ENCODE results near the gene LTBP2.

Gene LTBP2

DNA sequence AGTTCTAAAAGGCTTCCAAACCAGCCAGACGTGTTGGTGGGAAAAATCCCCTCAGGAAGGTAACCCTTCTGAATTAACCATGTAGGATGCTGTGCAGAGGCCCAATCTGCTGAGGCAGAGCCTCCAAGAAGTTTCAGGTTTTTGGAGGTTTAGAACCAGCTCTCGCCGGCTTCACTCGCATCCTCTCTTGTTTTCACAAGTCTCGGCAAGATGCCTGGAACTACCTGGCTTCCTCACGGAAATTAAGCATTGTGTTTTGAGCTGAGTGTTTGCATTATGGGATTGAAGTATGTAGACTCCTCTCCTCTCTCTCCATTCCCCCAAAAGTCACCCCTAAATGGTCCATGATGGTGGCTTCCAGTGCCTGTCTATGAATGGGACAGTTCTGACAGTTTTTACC is 20.6 kb downstream of the LTBP2 start:
- DNase-seq (ENCODE audit: low read depth in 2 of 2): no peak

DNA sequence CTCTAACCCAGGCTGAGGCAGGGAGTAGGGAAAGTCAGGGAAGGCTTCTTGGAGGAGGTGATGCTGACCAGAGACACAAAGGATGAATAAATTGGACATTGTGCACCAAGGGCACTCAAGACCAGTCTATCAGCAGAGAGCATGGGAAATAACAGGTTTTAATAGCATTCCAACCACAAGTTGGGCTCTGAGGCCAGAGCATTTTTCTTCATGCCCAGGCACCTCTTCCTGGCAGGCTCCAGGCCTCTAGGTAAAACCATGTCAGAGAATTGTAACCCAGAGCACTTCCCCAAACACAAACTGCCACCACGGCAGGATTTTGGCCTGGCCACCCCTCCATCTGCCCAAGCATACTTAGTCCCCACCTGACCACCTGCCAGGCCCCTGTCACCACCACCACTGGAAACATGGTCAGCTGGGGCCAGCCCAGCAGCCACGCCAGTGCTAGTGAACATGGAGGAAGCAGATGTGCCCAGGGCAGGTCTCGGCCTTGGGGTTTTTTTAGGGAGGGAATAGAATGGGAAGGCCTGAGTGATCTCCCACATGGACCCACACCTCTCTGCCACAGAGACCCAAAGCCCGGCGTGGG is 22.7 kb downstream of the LTBP2 start:
- no peak for DNase-seq (ENCODE audit: low read depth in 2 of 2)

DNA sequence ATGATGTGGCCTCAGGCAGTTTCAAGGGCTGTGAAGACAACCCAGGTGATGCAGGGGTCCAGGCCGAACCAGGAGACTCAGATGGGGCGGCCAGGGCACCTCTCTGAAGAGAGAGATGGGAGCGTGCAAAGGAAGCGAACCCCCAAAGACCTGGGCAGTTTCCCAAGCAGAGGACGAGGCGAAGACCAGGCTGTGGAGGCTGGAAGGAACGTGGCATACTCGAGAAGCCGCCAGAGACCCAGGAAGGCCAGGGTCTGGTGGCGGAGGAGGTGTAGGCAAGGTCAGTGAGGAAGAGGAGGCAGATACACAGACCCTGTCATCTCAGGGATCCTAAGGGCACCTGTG is 24.7 kb downstream of the LTBP2 start:
- DNase-seq (ENCODE audit: low read depth in 2 of 2): no peak

DNA sequence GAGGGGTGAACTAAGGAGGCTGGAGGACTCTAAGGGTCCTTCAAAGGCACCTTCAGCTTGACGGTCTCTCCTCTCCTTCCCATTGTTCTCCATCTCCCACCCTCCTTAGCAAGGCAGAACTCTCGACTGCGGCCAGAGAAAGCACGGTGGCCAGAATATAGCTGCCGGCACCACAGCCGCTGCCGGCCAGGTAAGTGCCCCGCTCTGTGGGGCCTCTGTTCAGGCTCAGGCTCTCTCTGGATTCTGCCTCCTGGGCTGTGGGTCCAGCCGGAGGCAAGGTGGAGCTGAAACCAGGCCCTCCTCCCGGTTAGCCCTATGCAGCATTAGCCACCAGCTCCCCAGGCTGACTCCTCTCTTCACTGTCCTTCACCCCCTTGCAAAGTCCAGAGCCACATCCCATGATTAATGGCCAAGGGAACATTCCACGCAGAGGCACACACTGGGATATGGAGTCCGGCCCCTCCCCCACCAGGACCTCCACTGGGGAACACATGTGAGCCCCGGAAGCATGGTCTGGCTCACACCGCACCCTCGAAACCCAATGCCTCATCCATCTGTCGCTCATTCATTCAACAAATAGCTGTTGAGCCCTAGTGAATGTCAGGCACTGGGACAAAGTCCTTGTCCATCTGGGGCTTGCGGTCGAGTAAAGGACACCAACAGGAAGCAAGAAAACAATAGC is 25.2 kb downstream of the LTBP2 start:
- DNase-seq (ENCODE audit: low read depth in 2 of 2): no peak

DNA sequence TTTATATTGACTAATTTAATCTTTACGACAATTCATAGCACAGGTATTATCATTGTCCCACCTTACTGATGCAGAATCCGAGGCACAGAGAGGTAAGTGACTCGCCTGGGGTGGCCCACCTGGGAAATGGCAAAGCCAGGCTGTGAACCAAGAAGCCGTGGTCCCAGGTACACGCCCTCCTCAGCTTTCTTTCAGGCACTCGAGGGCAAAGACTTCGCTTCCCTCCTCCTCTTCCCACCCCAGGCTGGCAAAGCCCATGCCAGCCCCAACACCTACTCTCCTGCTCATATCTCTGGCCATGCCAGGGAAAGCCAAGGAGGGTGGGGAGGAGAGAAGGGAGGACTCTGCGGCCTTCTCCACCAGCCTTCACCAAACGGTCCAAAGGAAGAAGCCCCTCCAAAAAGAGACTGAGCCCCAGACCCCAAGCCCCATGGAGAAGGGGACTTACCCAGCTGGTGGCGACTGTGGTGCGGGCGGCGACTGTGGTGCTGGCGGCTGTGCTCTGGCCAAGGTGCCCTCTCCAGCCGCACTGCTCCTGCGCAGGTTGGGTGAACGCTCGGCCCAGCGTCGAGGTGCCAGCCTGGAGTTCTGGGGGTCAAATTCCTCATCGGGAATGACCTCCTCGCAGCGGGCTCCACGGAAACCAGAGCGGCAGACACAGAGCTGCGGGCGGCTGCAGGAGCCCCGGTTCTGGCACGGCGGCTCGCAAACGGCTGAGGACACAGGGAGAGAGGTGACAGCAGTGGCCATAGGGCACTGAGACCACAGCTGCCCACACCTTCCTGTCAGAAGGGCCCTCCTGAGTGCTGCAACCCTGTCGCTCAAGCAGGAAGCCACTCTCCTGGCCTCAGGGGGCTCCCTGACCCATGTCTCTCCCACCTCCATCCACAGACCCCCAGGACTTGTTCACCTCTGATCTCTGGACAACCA is 26.4 kb downstream of the LTBP2 start:
- no peak for DNase-seq (ENCODE audit: low read depth in 2 of 2)

DNA sequence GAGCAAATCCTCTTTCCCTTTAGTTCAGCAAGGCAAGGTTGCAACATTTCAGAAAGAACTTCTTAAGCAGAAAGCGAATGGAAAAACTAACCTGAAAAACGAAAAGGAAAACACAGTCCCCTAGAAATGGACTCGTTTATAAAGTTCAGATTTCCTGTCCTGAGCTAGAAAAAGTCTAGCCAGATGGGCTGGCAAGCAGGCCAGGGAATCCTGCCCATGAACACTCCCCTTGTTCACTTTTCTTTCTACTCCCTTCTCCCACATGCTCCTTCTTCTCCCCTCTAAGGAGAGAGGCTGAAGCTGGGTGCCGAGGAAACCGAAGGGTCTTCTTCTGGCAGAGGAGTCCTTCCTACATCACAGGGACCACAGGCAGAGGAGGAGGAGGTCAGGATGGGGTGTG is 27.1 kb downstream of the LTBP2 start:
- no peak for DNase-seq (ENCODE audit: low read depth in 2 of 2)

DNA sequence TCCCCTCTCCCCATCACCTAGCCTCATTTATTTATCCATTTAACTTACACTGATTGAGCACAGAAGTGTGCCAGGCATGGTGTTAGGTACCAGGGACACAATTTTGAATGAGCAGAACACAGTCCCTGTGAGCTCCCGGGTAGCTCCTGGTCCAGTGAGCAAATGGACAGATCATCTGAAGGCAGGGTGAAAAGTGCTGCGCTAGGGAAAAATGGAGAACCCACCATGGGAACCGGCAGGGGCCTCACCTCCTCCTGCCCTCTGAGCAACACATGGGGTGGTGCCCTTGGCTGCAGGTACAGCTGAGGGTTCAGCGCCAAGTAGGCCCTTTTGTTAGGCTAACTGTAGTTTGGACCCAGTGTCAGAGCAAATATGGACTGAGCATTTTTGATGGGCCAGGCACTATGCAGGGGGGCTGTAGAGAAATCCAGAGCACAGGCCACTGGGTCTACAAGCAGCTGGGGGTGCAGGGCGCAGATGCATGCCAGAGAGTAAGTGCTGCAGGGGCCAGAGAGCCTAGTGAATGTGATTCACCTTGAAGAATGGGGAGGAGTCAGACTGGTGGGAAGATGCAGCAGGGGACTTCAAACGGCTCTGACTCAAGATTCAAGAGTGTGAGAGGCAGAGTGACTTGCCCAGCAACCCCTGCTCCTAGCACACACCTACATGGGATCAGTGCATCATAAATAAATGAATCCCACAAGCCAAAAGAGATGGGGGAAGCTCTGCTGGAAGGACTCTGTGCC is 28.2 kb downstream of the LTBP2 start:
- DNase-seq (ENCODE audit: low read depth in 2 of 2): no peak

DNA sequence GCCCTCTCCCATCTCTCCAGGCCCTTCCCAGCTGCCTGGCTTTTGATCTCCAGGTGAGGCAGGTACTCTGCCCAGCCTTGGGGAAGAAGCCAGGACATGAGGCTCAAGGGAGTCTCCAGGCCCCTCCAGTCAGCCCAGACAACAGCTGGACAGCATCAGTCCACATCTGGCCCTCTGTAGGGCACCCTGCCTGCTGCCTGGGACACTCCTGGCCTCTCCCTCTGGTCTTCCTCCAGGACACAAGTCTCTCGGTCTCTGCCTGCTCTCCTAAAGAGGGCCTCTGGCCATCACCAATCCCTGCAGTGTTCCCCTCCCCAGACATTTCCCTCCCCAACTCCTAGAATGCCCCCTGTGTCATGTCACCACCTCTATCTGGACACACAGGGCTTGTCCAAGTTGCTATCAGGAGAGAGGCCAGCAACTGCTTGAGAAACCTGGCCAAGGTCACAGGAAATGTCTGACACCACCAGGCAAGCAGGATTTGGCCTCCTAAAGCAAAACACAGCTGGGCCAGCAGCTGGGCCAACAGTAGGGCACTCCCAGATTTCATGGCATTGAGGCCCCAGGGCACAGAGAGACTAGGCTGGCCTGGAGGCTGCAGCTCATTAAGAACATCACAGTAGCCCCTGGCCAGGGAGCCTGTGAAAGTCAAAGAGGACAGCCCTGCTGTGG is 29.0 kb downstream of the LTBP2 start:
- DNase-seq (ENCODE audit: low read depth in 2 of 2): no peak

DNA sequence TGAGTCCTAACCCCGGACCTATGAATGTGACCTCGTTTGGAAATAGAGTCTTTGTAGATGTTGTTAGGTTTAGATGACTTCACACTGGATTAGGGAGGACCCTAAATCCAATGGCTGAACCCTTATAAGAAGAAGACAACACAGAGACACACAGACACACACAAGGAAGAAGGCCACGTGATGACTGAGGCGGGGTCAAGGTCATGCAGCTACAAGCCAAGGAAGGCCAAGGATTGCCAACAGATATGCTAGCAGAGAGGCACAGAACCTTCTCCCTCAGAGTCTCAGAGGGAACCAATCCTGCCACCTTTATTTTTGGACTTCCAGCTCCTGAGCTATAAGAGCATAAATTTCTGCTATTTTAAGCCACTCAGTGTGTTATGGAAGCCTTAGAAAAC is 31.8 kb downstream of the LTBP2 start:
- no peak for DNase-seq (ENCODE audit: low read depth in 2 of 2)

DNA sequence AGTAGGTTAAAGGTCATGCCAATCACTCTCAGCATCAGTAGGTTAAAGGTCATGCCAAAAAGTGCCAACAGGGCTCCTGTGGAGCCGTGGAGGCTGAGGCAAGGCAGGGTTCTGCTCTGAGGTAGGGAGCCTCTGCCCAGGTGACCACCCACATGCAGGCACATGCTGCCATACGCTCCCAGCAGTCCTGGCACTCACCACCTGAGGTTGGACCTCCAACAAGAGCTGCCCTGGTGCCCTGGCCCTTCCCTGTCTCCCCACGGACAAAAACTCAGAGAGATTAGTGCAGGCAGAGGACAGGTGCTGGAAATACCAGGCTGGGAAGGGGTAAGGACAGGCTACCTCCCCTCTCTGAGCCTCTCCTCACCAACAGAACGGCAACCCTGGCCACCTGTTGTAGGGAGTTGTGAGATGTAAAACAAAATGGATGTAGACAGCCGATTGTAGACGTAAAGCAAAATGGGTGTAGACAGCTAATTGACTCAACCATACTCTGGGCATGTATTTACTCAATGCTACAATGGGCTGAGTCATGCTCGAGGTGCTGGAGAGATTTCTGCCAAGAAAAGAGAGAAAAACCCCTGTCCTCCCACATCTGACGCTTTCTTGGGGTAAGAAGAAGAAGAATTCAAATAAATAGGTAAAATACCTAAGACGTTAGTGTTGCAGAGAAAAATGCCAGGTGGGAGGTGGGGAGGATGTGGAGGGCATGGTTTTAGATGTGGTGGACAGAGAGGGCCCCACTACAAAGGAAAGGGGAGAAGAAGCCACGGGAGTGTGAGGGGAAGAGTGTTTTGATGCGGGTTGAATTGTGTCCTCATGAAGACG is 32.4 kb downstream of the LTBP2 start:
- DNase-seq (ENCODE audit: low read depth in 2 of 2): no peak

DNA sequence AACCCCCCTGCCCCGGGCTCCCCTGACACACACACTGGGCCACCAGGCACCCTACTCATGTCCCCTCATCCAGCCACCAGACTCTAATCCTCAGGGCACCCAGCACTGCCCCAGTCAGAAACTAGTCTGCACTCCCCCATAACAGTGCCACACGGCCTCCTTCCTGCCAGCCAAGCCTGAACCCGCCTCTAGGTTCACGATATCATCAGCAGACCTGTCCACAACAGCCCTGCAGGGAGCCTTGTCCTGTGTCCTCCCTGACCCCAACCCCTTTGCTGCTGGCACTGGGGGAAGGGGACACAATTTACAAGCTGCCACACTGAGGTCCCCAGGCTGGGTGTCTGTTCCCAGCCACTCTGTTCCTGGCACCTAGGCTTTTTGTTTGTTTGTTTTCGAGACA is 33.6 kb downstream of the LTBP2 start:
- no peak for DNase-seq (ENCODE audit: low read depth in 2 of 2)

DNA sequence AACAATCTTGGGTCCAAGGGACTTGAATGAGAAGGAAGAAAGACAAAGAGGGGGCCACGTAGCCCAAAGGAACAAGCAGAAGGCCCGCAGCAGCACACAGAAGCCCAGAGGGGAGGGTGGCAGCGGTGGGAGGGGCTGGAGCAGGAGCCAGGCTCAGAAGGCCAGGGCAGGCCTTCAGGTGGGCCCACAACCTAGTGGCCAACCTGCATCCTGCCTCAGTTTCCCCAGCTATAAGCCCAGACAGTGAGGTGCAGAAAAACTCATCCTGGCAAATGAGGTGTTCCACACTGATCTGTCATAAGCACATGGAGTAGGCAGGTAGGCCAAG is 34.1 kb downstream of the LTBP2 start:
- no peak for DNase-seq (ENCODE audit: low read depth in 2 of 2)

DNA sequence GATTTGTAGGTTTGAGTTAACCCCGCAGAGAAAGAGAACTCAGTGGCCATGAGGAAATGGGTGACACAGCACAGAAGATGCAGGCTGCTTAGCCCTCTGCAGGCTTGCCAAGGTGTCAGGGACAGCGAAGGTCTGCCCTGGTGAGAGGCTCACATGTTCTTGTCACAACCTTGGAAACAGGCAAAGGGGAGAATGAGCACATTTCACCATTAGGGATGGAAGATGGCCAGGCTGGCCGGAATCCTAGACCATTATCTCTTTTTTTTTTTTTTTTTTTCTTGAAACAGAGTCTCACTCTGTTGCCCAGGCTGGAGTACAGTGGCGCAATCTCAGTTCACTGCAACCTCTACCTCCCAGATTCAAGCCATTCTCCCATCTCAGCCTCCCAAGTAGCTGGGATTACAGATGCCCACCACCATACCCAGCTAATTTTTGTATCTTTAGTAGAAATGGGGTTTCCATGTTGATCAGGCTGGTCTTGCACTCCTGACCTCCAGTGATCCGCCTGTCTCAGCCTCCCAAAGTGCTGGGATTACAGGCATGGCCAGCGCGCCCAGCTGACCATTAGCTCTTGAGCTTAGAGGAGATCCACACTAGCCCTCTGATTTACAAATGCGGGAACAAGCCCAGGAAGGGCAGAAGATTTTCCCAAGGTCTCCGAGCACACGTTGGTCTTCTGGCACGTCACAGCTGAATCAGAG is 34.6 kb downstream of the LTBP2 start:
- no peak for DNase-seq (ENCODE audit: low read depth in 2 of 2)

DNA sequence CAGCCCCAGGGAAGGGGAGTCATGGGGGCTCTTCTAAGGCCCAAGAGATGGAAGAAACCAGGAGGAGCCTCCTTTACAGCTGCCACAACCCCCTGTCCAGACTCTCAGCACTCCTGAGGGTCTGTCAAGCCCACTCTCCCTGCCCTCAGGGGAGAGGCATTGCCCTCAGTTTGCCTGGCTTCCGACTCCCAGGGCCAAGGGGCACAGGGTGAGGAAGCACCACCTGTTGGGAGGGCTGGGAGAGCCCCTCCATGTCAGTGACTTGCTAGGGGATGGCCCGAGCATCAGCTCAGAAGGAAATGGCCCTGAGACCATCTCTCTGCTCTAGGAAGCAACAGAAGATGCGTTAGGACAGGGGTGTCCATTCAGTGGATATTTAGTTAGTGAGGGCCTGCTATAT is 36.1 kb downstream of the LTBP2 start:
- no peak for DNase-seq (ENCODE audit: low read depth in 2 of 2)

DNA sequence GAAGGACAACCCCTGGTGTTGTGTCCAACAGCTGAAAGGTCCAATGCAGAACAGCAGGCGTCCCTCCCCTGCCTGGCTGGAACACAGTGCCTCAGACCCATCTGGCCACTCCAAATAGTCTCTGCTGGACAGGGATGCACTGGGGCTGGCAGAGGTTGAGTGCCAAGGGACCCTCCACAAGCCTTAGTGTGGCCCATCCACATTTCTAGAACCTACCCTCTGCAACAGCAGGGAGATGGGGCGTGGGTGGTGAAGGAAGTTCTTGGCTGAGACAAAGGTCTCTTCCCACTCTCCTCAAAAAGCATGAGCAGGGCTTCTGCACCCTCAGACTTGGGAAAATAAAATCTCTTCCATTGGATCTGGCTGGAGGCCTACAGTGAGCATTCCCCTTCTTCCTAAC is 36.5 kb downstream of the LTBP2 start:
- no peak for DNase-seq (ENCODE audit: low read depth in 2 of 2)

DNA sequence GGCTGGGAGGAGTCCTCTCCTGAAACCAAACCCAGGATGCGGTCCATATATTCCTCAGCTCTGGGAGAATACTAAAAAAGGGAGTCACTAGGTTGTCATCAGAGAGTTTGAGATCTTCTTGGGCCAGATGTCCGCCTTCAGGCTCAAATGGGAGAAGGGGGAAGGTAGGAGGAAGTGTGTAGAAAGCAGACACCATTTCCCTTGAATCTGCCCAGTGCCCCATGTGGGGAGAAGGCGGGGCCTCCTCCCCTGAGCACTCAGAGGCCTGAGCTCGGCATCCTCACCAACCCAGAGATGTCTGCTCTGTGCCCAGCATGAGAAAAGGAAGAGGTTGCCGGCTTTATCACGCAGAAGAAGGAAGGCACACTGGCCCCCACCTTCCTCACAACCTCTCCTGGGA is 37.3 kb downstream of the LTBP2 start:
- no peak for DNase-seq (ENCODE audit: low read depth in 2 of 2)

DNA sequence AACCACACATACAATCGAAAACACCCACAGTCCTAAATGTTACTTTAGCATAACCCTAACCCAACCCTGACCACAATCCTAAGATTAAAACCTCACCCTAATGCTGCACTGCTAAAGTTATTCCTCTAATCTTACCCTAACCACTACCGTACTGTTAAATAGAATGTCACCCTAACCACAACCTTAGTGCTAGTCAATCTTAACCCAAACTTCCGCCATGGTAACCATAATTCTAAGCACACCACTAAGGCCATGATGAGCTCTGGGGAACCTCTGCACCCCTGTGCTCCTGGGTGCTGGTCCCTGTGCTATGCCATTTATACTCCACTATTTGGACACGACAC is 38.0 kb downstream of the LTBP2 start:
- no peak for DNase-seq (ENCODE audit: low read depth in 2 of 2)

DNA sequence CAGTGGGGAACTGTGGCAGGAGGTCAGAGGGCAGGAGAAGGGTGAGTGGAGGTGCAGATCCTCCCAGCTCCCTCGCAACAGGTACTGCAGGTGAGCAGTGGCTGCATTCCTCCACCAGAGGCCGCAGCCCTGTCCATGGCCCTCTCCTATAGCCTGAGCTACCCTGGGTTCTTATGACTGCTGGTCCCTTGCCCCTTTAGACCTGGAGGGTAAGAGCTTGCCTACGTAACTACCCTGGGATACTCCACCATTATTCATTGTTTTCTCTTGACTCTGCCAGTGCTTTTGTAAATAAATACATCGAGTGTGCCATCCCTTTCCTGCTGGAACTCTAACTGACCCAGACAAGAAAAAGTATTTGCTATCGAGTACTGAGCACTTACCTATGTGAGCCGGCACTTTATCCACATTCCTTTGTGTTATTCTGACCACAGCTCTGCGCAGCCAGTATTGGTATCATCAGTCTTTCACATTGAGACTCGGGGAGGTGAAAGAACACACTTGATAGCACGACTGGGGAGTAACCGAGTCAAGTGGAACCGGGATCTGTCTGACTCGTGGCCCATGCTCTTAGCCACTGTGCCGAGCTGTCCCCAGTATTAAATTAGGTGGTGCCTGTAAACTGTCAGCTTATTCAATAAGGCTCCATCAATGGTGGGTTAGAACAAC is 38.5 kb downstream of the LTBP2 start:
- DNase-seq (ENCODE audit: low read depth in 2 of 2): no peak

DNA sequence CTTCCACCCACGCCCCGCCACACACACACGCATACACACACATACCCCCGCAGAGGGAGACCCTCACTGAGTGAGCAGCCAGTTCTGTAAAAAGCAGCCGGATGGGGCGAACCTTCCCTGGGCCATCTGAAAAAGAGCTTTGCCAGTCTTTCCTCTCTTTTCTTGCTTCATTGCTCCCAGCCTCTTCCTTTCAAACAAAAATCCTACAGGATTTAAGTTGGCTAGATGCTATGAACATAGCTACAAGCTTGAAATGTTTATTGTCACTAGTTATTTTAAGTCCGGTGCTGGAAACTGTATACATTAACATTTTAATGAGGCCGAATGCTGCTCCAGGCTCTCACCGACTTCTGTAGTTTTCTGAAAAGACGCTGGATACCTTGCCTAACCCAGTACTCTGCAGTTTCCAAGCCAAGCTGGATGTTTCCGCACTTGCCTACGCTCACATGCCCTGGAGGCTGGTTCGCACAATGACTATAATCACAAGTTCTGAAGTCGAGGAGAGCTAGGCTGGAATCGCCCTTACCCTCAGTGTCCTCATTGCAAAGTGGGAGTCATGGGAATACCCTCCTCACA is 39.2 kb downstream of the LTBP2 start:
- DNase-seq (ENCODE audit: low read depth in 2 of 2): no peak
